Right cardiac atrium (tissue), 5 donors: Measurements from ENCODE around the gene ZNF776. TPM values are rescaled to one million over a fixed set of nuclear protein-coding genes. Genes with fewer than 3 reads are reported as not detected.
A peak's percentile ranks its signal among the peaks of the same experiment; 100 is the strongest.
"Not testable (repeated sequence)": the region's sequence is repeated elsewhere in the genome, so short reads cannot be mapped to it uniquely, and the experiment has no call there.

ENCODE experiments used
- ATAC-seq, 2 donors: fragments of 200-7000 bp; cut with Tn5 transposase; one replicate each; pipeline versions ENCODE4 v1.8.0 to v1.9.1; 2020; ENCODE audit warnings: moderate library complexity in 2 of 2, mild to moderate bottlenecking in 1 of 2
- DNase-seq, 3 donors: peaks; one replicate each; pipeline ENCODE4 v3.0.0-alpha.2; 2020
- H3K27ac ChIP-seq: one replicate; pipeline ENCODE4 v1.5.1; 2013; ENCODE audit warnings: mild to moderate bottlenecking, low read length, control low read depth, moderate library complexity
- H3K27me3 ChIP-seq: one replicate; pipeline ENCODE4 v1.6.1; 2013; ENCODE audit not compliant: control insufficient read depth, insufficient read depth
- H3K4me1 ChIP-seq: one replicate; pipeline ENCODE4 v1.6.1; 2013; ENCODE audit warnings: low read length; ENCODE audit not compliant: control insufficient read depth, insufficient read depth
- H3K4me3 ChIP-seq: one replicate; pipeline ENCODE4 v1.5.1; 2013; ENCODE audit warnings: low read length, control low read depth
- H3K9me3 ChIP-seq: one replicate; pipeline ENCODE4 v1.6.1; 2013; ENCODE audit warnings: low read length; ENCODE audit not compliant: control insufficient read depth
- WGBS: extraction: QIAGEN DNeasy Blood & Tissue Kit; methylation state at CpG from one replicate; pipeline ENCODE4 v1.1.7; 2013; 5-methylcytosine and 5-hydroxymethylcytosine counted together
- intact Hi-C, 4 donors: fragments of 100-400 bp; cut with DNase I; formaldehyde crosslinking; loops; one replicate each; pipeline versions ENCODE4 v1.11.0 to v1.14.0; 2022 to 2023
- polyA plus RNA-seq: library from polyadenylated mRNA; stranded (reverse); fragments of 200-250 nt; gene quantifications from one replicate; pipeline ENCODE4 v1.2.3, GENCODE V29; 2013
- total RNA-seq, 4 donors: library from RNA; stranded (reverse); fragmentation: NEBNext Ultra II Directional; extraction: Animal tissue kit (Norgen Biotek cat#: 25700); gene quantifications; one replicate each; pipeline ENCODE4 v1.2.1, GENCODE V29; 2021
- donor health status: healthy with polysubstance abuse.
- donor health status: DM: no; HTN: yes; CAD: no.
- donor health status: DM: no; HTN: no; CAD: no.
- donor health status: DM: no; HTN: yes; CAD: no; lungs with severe emphysema.
- donor health status: DM: yes; HTN: yes; CAD: no.

ZNF776 gene
- total and polyA plus RNA-seq, 5 donors = 8.7 to 16.0 (median 12.4) TPM

GRCh38 chr19:57738770-57739169 lies 7.8 kb upstream of the ZNF776 start:
- not testable (repeated sequence) for H3K27ac ChIP-seq, H3K4me3 ChIP-seq, H3K27me3 ChIP-seq, H3K4me1 ChIP-seq, H3K9me3 ChIP-seq, DNase-seq, ATAC-seq
- intact Hi-C loops = loop anchor here in 1 of 4 donors (5.0 kb wide), 1 partner anchor 419 kb away; no protein-coding TSS in a partner anchor
- WGBS = 69% methylated on average over 7 of the region's 7 CpGs

GRCh38 chr19:57747472-57747807 lies 825 bp downstream of the ZNF776 start:
- Histone ChIP-seq H3K4me3 (peak overlapping the region; percentile 93), H3K27ac (peak overlapping the region; percentile 13), H3K27me3 (no peaks in the 10 kb centered on the region), H3K9me3 (peaks cover 12% of the 10 kb centered on the region), H3K4me1 (peaks cover 9% of the 10 kb centered on the region)
- 29% methylated on average over 6 of the region's 6 CpGs for WGBS
- no peak for DNase-seq
- intact Hi-C loops = loop anchor here in 1 of 4 donors (10.0 kb wide), 1 partner anchor 407 kb away; the partner anchor contains the start of gene ZNF329
- peak in 1 of 2 donors; percentile 4 for ATAC-seq

- H3K27ac ChIP-seq = no peak overlapping the region
- peak overlapping the region; percentile 93 for H3K4me3 ChIP-seq
- DNase-seq (no peak), ATAC-seq (no peak)
- peaks cover 9% of the 10 kb centered on the region for H3K4me1 ChIP-seq
- peaks cover 14% of the 10 kb centered on the region for H3K9me3 ChIP-seq
- no peaks in the 10 kb centered on the region for H3K27me3 ChIP-seq
- intact Hi-C loops = loop anchor here in 1 of 4 donors (10.0 kb wide), 1 partner anchor 407 kb away; the partner anchor contains the start of gene ZNF329
- WGBS = 96% methylated on average over 3 of the region's 3 CpGs
Observed at GRCh38 chr19:57748029-57748428, 1.4 kb downstream of the ZNF776 start.

GRCh38 chr19:57754091-57754673 lies 7.6 kb downstream of the ZNF776 start:
- no peak overlapping the region for H3K27ac ChIP-seq
- no peaks in the 10 kb centered on the region for H3K27me3 ChIP-seq
- DNase-seq (no peak), ATAC-seq (no peak)
- H3K9me3 ChIP-seq = peaks cover 25% of the 10 kb centered on the region
- no peak overlapping the region for H3K4me3 ChIP-seq
- intact Hi-C loops = no loop called here
- 94% methylated on average over 10 of the region's 10 CpGs for whole genome bisulfite sequencing
- no peaks in the 10 kb centered on the region for H3K4me1 ChIP-seq

- H3K4me3 ChIP-seq = no peak overlapping the region
- H3K9me3 ChIP-seq = peaks cover 25% of the 10 kb centered on the region
- WGBS = 86% methylated on average over 4 of the region's 4 CpGs
- no peak for ATAC-seq
- H3K27me3 ChIP-seq = no peaks in the 10 kb centered on the region
- no peak overlapping the region for H3K27ac ChIP-seq
- DNase-seq = no peak
- intact Hi-C loops = no loop called here
- H3K4me1 ChIP-seq = no peaks in the 10 kb centered on the region
Observed at GRCh38 chr19:57755031-57755430, 8.4 kb downstream of the ZNF776 start.

GRCh38 chr19:57757941-57758340 lies 11.3 kb downstream of the ZNF776 start:
- Histone ChIP-seq H3K9me3 (peaks cover 11% of the 10 kb centered on the region), H3K27me3 (no peaks in the 10 kb centered on the region), H3K27ac (no peak overlapping the region), H3K4me3 (no peak overlapping the region), H3K4me1 (no peaks in the 10 kb centered on the region)
- ATAC-seq (no peak), DNase-seq (no peak)
- intact Hi-C loops = no loop called here
- WGBS = 92% methylated on average over 2 of the region's 2 CpGs

- Histone ChIP-seq H3K27me3 (no peaks in the 10 kb centered on the region), H3K9me3 (peaks cover 4% of the 10 kb centered on the region), H3K27ac (no peak overlapping the region), H3K4me3 (no peak overlapping the region), H3K4me1 (no peaks in the 10 kb centered on the region)
- ATAC-seq = peak in 1 of 2 donors; percentile 38
- DNase-seq = no peak
- whole genome bisulfite sequencing = 97% methylated on average over 2 of the region's 2 CpGs
- intact Hi-C loops = no loop called here
Observed at GRCh38 chr19:57759096-57759495, 12.5 kb downstream of the ZNF776 start.

- H3K9me3 ChIP-seq = no peaks in the 10 kb centered on the region
- H3K27ac ChIP-seq = peak within 1 kb of the TSS; percentile 70
- DNase-seq (peak; percentile 92 to 96 (median 94)), ATAC-seq (peak; percentile 99)
- peaks cover 6% of the 10 kb centered on the region for H3K4me1 ChIP-seq
- 2% methylated on average over 61 of the region's 61 CpGs for WGBS
- H3K27me3 ChIP-seq = no peaks in the 10 kb centered on the region
- H3K4me3 ChIP-seq = peak within 1 kb of the TSS; percentile 90
- intact Hi-C loops = no loop called here
Observed at GRCh38 chr19:57769345-57770131, 22.9 kb downstream of the ZNF776 start, which contains the start of gene ZNF586. Gene ZNF586 (plus strand): TSS chr19:57769676. CDS start chr19:57769843, 167 bp downstream.

GRCh38 chr19:57771417-57771816 lies 24.8 kb downstream of the ZNF776 start:
- WGBS = 93% methylated on average over 4 of the region's 4 CpGs
- no peak for DNase-seq
- Histone ChIP-seq H3K27ac (no peak overlapping the region), H3K27me3 (no peaks in the 10 kb centered on the region), H3K9me3 (no peaks in the 10 kb centered on the region), H3K4me3 (no peak overlapping the region), H3K4me1 (peaks cover 6% of the 10 kb centered on the region)
- ATAC-seq = no peak
- intact Hi-C loops = no loop called here

- Histone ChIP-seq H3K27me3 (no peaks in the 10 kb centered on the region), H3K4me1 (peaks cover 6% of the 10 kb centered on the region), H3K4me3 (no peak overlapping the region), H3K27ac (no peak overlapping the region), H3K9me3 (peaks cover 4% of the 10 kb centered on the region)
- WGBS = 98% methylated on average over 3 of the region's 3 CpGs
- ATAC-seq (no peak), DNase-seq (no peak)
- intact Hi-C loops = no loop called here
Observed at GRCh38 chr19:57773488-57773887, 26.9 kb downstream of the ZNF776 start.

- H3K4me3 ChIP-seq = no peak overlapping the region
- no peak for DNase-seq
- H3K27ac ChIP-seq = no peak overlapping the region
- WGBS = 91% methylated on average over 6 of the region's 6 CpGs
- ATAC-seq = no peak
- intact Hi-C loops = no loop called here
- H3K4me1 ChIP-seq = no peaks in the 10 kb centered on the region
- H3K27me3 ChIP-seq = no peaks in the 10 kb centered on the region
- peaks cover 7% of the 10 kb centered on the region for H3K9me3 ChIP-seq
Observed at GRCh38 chr19:57776764-57777296, 30.2 kb downstream of the ZNF776 start.
